WTC11 (cell line): ENCODE data around the gene GGTLC2.

Experiments
- ELF4 ChIP-seq: sonication (generic); formaldehyde crosslinking; IDR thresholded peaks from 2 replicates; pipeline ENCODE4 v1.8.1; 2022; ENCODE audit warnings: low read depth, mild to moderate bottlenecking, moderate library complexity, missing genetic modification reagents
- ETV6 ChIP-seq: sonication (generic); formaldehyde crosslinking; IDR thresholded peaks from 2 replicates; pipeline ENCODE4 v1.8.1; 2022; ENCODE audit warnings: mild to moderate bottlenecking, missing genetic modification reagents
- MXD4 ChIP-seq: fragments of 250-450 bp; sonication (Bioruptor Pico); IDR thresholded peaks from 2 replicates; pipeline ENCODE4 v1.8.0; 2021; ENCODE audit warnings: mild to moderate bottlenecking, moderate library complexity, borderline replicate concordance
- SP1 ChIP-seq: sonication (generic); formaldehyde crosslinking; conservative IDR thresholded peaks from 2 replicates; pipeline ENCODE4 v1.8.1; 2022; ENCODE audit warnings: missing genetic modification reagents
- TF ChIP-seq, protein P1 (sequence below): fragments of 200-600 bp; IDR thresholded peaks from 2 replicates; pipeline ENCODE4 v1.8.0; 2022; ENCODE audit warnings: antibody characterized with exemption
- TF ChIP-seq, protein P2 (sequence below): sonication (generic); formaldehyde crosslinking; IDR thresholded peaks from 2 replicates; pipeline ENCODE4 v1.8.0; 2022; ENCODE audit warnings: mild to moderate bottlenecking, missing genetic modification reagents
- TF ChIP-seq, protein P3 (sequence below): fragments of 250-450 bp; sonication (Bioruptor Pico); IDR thresholded peaks from 2 replicates; pipeline ENCODE4 v1.9.0; 2021; ENCODE audit warnings: mild to moderate bottlenecking
- TF ChIP-seq, protein P4 (sequence below): sonication (generic); formaldehyde crosslinking; IDR thresholded peaks from 2 replicates; pipeline ENCODE4 v1.8.1; 2023; ENCODE audit warnings: mild to moderate bottlenecking, missing genetic modification reagents, moderate library complexity
- TF ChIP-seq, protein P5 (sequence below): fragments of 250-450 bp; sonication (Bioruptor Pico); IDR thresholded peaks from 2 replicates; pipeline ENCODE4 v1.8.0; 2021; ENCODE audit warnings: mild to moderate bottlenecking
- TF ChIP-seq, protein P6 (sequence below): sonication (generic); formaldehyde crosslinking; IDR thresholded peaks from 2 replicates; pipeline ENCODE4 v1.8.1; 2022; ENCODE audit warnings: low read depth, missing genetic modification reagents, borderline replicate concordance

DNA sequence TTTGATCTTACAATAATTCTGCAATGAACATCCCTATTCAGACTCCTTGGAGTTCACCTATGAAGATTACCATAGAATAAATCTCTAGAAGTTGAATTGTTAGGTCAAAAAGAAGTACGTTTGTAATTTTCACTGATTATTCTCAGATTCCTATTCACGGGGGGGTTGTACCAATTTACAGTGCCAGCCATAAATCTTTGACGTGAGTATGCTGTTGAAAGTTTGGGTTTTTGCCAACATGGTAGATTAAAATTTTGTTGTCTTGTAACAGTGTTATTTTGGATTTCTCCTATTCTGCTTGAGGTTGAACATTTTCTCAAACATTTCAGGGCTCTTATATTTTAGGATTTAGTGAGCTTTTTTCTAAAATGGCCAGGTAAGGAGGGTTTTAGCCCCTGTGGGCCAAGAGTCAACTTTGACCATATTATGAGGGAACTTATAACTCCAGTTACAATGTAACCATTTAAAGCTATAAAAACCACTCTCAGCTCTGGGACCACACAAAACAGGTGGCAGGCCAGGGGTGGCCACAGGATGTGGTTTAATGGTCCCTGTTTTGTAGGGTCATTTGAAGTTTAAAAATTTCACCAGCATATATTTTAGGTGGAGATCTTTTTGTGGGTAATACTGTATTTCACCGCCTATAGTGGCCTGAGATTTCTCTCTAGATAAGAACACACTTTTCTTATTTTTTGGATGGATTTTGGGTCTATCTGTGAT is 25.8 kb downstream of the GGTLC2 start:
- TF ChIP-seq ELF4 (CRISPR knock-in tag): no peak
- TF ChIP-seq SP1 (CRISPR knock-in tag): no peak
- TF ChIP-seq, protein P1, sequence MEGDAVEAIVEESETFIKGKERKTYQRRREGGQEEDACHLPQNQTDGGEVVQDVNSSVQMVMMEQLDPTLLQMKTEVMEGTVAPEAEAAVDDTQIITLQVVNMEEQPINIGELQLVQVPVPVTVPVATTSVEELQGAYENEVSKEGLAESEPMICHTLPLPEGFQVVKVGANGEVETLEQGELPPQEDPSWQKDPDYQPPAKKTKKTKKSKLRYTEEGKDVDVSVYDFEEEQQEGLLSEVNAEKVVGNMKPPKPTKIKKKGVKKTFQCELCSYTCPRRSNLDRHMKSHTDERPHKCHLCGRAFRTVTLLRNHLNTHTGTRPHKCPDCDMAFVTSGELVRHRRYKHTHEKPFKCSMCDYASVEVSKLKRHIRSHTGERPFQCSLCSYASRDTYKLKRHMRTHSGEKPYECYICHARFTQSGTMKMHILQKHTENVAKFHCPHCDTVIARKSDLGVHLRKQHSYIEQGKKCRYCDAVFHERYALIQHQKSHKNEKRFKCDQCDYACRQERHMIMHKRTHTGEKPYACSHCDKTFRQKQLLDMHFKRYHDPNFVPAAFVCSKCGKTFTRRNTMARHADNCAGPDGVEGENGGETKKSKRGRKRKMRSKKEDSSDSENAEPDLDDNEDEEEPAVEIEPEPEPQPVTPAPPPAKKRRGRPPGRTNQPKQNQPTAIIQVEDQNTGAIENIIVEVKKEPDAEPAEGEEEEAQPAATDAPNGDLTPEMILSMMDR: no peak
- TF ChIP-seq, protein P2, sequence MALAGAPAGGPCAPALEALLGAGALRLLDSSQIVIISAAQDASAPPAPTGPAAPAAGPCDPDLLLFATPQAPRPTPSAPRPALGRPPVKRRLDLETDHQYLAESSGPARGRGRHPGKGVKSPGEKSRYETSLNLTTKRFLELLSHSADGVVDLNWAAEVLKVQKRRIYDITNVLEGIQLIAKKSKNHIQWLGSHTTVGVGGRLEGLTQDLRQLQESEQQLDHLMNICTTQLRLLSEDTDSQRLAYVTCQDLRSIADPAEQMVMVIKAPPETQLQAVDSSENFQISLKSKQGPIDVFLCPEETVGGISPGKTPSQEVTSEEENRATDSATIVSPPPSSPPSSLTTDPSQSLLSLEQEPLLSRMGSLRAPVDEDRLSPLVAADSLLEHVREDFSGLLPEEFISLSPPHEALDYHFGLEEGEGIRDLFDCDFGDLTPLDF (CRISPR knock-in tag): no peak
- no peak for TF ChIP-seq MXD4 (CRISPR knock-in tag)
- TF ChIP-seq, protein P3, sequence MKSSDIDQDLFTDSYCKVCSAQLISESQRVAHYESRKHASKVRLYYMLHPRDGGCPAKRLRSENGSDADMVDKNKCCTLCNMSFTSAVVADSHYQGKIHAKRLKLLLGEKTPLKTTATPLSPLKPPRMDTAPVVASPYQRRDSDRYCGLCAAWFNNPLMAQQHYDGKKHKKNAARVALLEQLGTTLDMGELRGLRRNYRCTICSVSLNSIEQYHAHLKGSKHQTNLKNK: no peak
- TF ChIP-seq, protein P4, sequence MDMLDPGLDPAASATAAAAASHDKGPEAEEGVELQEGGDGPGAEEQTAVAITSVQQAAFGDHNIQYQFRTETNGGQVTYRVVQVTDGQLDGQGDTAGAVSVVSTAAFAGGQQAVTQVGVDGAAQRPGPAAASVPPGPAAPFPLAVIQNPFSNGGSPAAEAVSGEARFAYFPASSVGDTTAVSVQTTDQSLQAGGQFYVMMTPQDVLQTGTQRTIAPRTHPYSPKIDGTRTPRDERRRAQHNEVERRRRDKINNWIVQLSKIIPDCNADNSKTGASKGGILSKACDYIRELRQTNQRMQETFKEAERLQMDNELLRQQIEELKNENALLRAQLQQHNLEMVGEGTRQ (CRISPR knock-in tag): no peak
- TF ChIP-seq, protein P5, sequence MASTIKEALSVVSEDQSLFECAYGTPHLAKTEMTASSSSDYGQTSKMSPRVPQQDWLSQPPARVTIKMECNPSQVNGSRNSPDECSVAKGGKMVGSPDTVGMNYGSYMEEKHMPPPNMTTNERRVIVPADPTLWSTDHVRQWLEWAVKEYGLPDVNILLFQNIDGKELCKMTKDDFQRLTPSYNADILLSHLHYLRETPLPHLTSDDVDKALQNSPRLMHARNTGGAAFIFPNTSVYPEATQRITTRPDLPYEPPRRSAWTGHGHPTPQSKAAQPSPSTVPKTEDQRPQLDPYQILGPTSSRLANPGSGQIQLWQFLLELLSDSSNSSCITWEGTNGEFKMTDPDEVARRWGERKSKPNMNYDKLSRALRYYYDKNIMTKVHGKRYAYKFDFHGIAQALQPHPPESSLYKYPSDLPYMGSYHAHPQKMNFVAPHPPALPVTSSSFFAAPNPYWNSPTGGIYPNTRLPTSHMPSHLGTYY (CRISPR knock-in tag): no peak
- TF ChIP-seq, protein P6, sequence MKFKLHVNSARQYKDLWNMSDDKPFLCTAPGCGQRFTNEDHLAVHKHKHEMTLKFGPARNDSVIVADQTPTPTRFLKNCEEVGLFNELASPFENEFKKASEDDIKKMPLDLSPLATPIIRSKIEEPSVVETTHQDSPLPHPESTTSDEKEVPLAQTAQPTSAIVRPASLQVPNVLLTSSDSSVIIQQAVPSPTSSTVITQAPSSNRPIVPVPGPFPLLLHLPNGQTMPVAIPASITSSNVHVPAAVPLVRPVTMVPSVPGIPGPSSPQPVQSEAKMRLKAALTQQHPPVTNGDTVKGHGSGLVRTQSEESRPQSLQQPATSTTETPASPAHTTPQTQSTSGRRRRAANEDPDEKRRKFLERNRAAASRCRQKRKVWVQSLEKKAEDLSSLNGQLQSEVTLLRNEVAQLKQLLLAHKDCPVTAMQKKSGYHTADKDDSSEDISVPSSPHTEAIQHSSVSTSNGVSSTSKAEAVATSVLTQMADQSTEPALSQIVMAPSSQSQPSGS: no peak
- no peak for TF ChIP-seq ETV6 (CRISPR knock-in tag)
